Testis (tissue), 3 donors: Measurements from ENCODE around the gene KBTBD12. TPM values are rescaled to one million over a fixed set of nuclear protein-coding genes. Genes with fewer than 3 reads are reported as not detected.
A peak's percentile ranks its signal among the peaks of the same experiment; 100 is the strongest.

Experiments used
- DNase-seq: peaks from one replicate; pipeline ENCODE4 v3.0.0-alpha.2; 2019
- H3K27ac ChIP-seq, 2 donors: fragments of 200-600 bp; sonication (generic); one replicate each; pipeline ENCODE4 v1.5.1; 2019
- H3K27me3 ChIP-seq: fragments of 200-600 bp; sonication (generic); one replicate; pipeline ENCODE4 v1.5.1; 2019
- H3K36me3 ChIP-seq: fragments of 200-600 bp; sonication (generic); one replicate; pipeline ENCODE4 v1.5.1; 2017; ENCODE audit warnings: low read depth; ENCODE audit errors: missing control alignments
- H3K4me1 ChIP-seq: fragments of 200-600 bp; sonication (generic); one replicate; pipeline ENCODE4 v1.5.1; 2019
- H3K4me3 ChIP-seq, 2 donors: fragments of 200-600 bp; sonication (generic); one replicate each; pipeline ENCODE4 v1.5.1; 2017 to 2019
- H3K9me3 ChIP-seq: fragments of 200-600 bp; sonication (generic); one replicate; pipeline ENCODE4 v1.5.1; 2017
- POLR2A ChIP-seq: fragments of 450-650 bp; IDR thresholded peaks from one replicate; pipeline ENCODE4 v1.6.1; 2017; ENCODE audit warnings: antibody characterized with exemption, mild to moderate bottlenecking, moderate library complexity
- WGBS, 2 donors: methylation state at CpG; one replicate each; pipeline ENCODE4 v1.1.5; 2018; 5-methylcytosine and 5-hydroxymethylcytosine counted together
- intact Hi-C: fragments of 100-400 bp; cut with DNase I; formaldehyde crosslinking; loops from one replicate; pipeline ENCODE4 v1.15.1; 2023; ENCODE audit warnings: low total_unique reads
- polyA plus RNA-seq: library from polyadenylated mRNA; stranded (reverse); fragments of 350-450 nt; fragmentation: Illumina TruSeq; extraction: RNeasy Lipid Tissue Mini Kit (QIAGEN cat#74804); gene quantifications from one replicate; pipeline ENCODE4 v1.2.3, GENCODE V29; 2014; ENCODE audit warnings: low read depth, low replicate concordance; ENCODE audit not compliant: insufficient read depth
- total RNA-seq, 2 donors: library from RNA; depleted of rRNA; stranded (reverse); fragments of >200 nt; gene quantifications; one replicate each; pipeline ENCODE4 v1.2.3, GENCODE V29; 2016
- TF ChIP-seq, protein P1 (sequence below), 3 experiments: fragments of 450-650 bp in 2 of 3; fragments of 200-600 bp in 1 of 3; sonication (generic) in 1 of 3; IDR thresholded peaks; one replicate each; pipeline ENCODE4 v1.5.1; 2016 to 2019; ENCODE audit warnings: antibody characterized with exemption in 3 of 3, mild to moderate bottlenecking in 2 of 3, moderate library complexity in 1 of 3

The KBTBD12 gene
- total and polyA plus RNA-seq, 3 donors from 2014 or later = 1.6 to 4.6 (median 2.7) TPM

DNA sequence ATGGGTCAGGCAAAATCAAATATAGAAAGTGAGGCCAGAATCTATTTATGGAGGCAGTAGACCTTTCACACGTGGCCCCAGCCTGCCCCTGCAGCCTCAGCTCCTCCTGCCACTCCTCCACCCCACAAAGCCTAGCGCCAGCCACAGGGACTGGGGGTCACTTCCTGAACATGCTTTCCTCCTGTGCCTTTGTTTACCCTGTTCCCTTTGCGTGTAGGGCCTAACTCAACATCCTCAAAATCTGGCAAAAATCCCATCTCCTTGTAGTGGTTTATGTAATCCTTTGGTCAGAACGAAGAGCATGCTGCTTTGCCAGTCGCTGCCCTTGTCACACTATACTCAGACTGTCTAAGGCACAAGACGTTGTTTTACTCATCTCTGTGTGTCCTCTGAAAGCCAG is 39.6 kb downstream of the KBTBD12 start:
- no peak overlapping the region for H3K4me3 ChIP-seq
- WGBS, 2 donors = 79 to 81% methylated on average over 6 of the region's 6 CpGs
- no peaks in the 10 kb centered on the region for H3K36me3 ChIP-seq
- H3K4me1 ChIP-seq = no peaks in the 10 kb centered on the region
- DNase-seq = no peak
- H3K9me3 ChIP-seq = no peaks in the 10 kb centered on the region
- TF ChIP-seq POLR2A = no peak
- TF ChIP-seq, protein P1, sequence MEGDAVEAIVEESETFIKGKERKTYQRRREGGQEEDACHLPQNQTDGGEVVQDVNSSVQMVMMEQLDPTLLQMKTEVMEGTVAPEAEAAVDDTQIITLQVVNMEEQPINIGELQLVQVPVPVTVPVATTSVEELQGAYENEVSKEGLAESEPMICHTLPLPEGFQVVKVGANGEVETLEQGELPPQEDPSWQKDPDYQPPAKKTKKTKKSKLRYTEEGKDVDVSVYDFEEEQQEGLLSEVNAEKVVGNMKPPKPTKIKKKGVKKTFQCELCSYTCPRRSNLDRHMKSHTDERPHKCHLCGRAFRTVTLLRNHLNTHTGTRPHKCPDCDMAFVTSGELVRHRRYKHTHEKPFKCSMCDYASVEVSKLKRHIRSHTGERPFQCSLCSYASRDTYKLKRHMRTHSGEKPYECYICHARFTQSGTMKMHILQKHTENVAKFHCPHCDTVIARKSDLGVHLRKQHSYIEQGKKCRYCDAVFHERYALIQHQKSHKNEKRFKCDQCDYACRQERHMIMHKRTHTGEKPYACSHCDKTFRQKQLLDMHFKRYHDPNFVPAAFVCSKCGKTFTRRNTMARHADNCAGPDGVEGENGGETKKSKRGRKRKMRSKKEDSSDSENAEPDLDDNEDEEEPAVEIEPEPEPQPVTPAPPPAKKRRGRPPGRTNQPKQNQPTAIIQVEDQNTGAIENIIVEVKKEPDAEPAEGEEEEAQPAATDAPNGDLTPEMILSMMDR (IDR thresholded peaks at IDR 0.05) = no peak
- intact Hi-C loops = no loop called here
- no peak overlapping the region for H3K27ac ChIP-seq
- no peaks in the 10 kb centered on the region for H3K27me3 ChIP-seq

DNA sequence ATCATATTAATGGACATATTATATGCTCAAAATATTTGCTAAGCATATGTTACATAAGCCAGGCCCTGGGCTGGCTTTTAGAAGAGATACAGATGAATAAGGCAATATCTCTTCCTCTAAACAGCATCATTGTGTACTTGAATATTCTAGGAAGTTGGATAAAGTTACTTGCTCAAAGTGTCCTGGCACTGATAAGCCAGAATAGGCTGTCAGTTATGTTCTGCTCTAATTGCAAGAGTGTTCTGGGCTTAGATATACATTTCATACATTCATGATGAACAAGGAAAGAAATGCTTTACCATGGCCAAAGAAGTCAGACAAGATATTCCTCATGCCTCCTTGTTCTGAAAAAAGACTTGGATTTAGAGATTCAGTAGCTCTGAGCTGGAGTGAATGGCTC is 40.7 kb downstream of the KBTBD12 start:
- Histone ChIP-seq H3K27me3 (no peaks in the 10 kb centered on the region), H3K4me1 (no peaks in the 10 kb centered on the region), H3K36me3 (no peaks in the 10 kb centered on the region), H3K27ac (no peak overlapping the region), H3K4me3 (no peak overlapping the region), H3K9me3 (no peaks in the 10 kb centered on the region)
- intact Hi-C loops = no loop called here
- TF ChIP-seq POLR2A = no peak
- TF ChIP-seq, protein P1 (IDR thresholded peaks at IDR 0.05) = no peak
- no peak for DNase-seq

DNA sequence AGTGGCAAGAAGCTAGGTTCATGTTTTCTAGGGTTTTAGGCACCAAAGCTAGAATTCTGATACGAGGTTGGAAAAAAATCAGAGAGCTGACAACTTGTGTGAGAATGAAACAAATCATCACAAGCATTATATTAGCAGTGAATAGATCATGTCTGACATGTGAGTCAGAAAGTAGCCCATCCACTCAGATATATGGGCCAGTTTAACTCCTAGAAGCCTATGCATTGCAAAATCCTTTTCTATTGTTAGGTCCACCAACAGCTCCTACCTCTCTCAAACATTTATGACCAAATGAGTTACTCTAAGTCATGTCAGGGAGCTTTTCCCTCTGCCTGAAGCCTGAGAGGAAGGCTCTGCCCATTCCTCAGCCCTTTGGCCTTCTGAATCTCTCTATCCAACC is 44.0 kb downstream of the KBTBD12 start:
- no peak for TF ChIP-seq POLR2A
- TF ChIP-seq, protein P1 (IDR thresholded peaks at IDR 0.05) = no peak
- H3K9me3 ChIP-seq = no peaks in the 10 kb centered on the region
- no peaks in the 10 kb centered on the region for H3K27me3 ChIP-seq
- intact Hi-C loops = no loop called here
- H3K4me3 ChIP-seq = no peak overlapping the region
- H3K36me3 ChIP-seq = no peaks in the 10 kb centered on the region
- H3K27ac ChIP-seq = no peak overlapping the region
- WGBS, 2 donors = 88 to 89% methylated on average over 1 of the region's 1 CpG
- no peak for DNase-seq
- no peaks in the 10 kb centered on the region for H3K4me1 ChIP-seq

DNA sequence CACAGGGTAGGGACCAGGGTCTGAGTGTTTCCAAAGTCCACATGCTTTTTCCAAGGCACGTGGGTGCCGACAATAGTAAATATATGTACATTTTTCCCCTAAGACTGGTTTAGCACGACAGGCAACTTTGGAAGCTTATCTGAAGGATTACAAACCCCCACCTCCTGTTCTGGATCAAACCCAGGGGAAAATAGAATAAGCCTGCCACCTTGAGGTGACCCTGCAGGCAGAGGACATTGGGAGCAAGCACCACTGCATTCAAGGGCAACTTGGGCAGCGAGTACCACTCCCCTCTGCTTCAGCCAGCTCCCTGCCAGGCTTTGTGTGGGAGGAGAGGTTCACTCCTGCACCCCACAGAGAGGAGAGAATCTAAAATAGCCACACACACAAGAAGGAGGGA is 44.8 kb downstream of the KBTBD12 start:
- Histone ChIP-seq H3K4me1 (no peaks in the 10 kb centered on the region), H3K9me3 (no peaks in the 10 kb centered on the region), H3K27ac (no peak overlapping the region), H3K27me3 (no peaks in the 10 kb centered on the region), H3K36me3 (no peaks in the 10 kb centered on the region), H3K4me3 (no peak overlapping the region)
- intact Hi-C loops = loop anchor here (10.0 kb wide), 1 partner anchor 305 kb away; no protein-coding TSS in a partner anchor
- no peak for TF ChIP-seq POLR2A
- TF ChIP-seq, protein P1 (IDR thresholded peaks at IDR 0.05) = peak; percentile 26 to 52 (median 31)
- 47 to 48% methylated on average over 4 of the region's 4 CpGs for WGBS, 2 donors
- DNase-seq = peak; percentile 40

DNA sequence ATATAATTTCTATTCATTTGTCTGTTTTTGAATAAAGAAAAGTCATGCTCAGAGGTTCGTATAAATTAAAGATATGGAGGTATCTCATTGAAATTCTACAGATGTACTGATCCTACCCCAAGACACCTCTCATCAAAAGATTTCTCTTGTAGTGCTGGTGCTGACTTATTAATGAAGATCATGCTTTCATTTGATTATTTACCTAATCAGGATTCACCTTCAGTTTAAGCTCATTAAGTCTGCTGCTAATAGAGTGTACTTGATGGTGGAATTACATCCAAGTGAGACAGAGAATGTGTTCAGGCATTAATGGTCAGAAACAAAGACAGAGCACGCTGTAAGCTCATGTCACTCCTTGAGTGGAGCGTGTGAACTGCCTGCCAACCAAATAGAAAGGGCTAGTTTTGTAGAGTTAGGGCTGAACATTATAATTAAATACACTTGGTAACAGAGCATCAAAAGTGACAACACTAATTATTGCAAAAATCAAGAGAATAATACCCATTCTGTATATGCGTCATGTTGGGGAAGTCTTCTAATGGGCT is 45.5 kb downstream of the KBTBD12 start:
- Histone ChIP-seq H3K27me3 (no peaks in the 10 kb centered on the region), H3K4me3 (no peak overlapping the region), H3K27ac (no peak overlapping the region), H3K36me3 (no peaks in the 10 kb centered on the region), H3K9me3 (no peaks in the 10 kb centered on the region), H3K4me1 (no peaks in the 10 kb centered on the region)
- no peak for TF ChIP-seq POLR2A
- TF ChIP-seq, protein P1 (IDR thresholded peaks at IDR 0.05) = no peak
- intact Hi-C loops = loop anchor here (10.0 kb wide), 1 partner anchor 306 kb away; no protein-coding TSS in a partner anchor
- no peak for DNase-seq
- WGBS, 2 donors = 86 to 89% methylated on average over 4 of the region's 4 CpGs
